ENCODE results near the gene ZNF385B.

ZNF385B gene

GRCh38 chr2:179558010-179558934, 303.1 kb downstream of the ZNF385B start:
- Histone ChIP-seq H3K79me2 (no peaks in the 10 kb centered on the region), H3K27ac (no peak overlapping the region), H3K9ac (no peak overlapping the region), H3K27me3 (ENCODE audit: control insufficient read depth, insufficient read depth, low read length) (no peaks in the 10 kb centered on the region), H3K36me3 (ENCODE audit: control insufficient read depth, insufficient read depth, low read length) (no peaks in the 10 kb centered on the region), H2AFZ (no peak overlapping the region), H3K4me1 (no peaks in the 10 kb centered on the region), H3K9me3 (ENCODE audit: control insufficient read depth, low read length) (no peaks in the 10 kb centered on the region), H3K4me3 (ENCODE audit: low read depth, low read length) (no peak overlapping the region), H3K4me2 (ENCODE audit: low read length) (no peak overlapping the region)
- TF ChIP-seq CTCF (IDR thresholded peaks at IDR 0.05): no peak

- Histone ChIP-seq H3K27me3 (ENCODE audit: control insufficient read depth, insufficient read depth, low read length) (no peaks in the 10 kb centered on the region), H3K36me3 (ENCODE audit: control insufficient read depth, insufficient read depth, low read length) (no peaks in the 10 kb centered on the region), H3K9me3 (ENCODE audit: control insufficient read depth, low read length) (no peaks in the 10 kb centered on the region), H3K9ac (no peak overlapping the region), H3K4me2 (ENCODE audit: low read length) (no peak overlapping the region), H3K4me1 (no peaks in the 10 kb centered on the region), H2AFZ (no peak overlapping the region), H3K27ac (no peak overlapping the region), H3K4me3 (ENCODE audit: low read depth, low read length) (no peak overlapping the region), H3K79me2 (no peaks in the 10 kb centered on the region)
- no peak for TF ChIP-seq CTCF (IDR thresholded peaks at IDR 0.05)
Measured at GRCh38 chr2:179556425-179556824, 305.0 kb downstream of the ZNF385B start.

DNA sequence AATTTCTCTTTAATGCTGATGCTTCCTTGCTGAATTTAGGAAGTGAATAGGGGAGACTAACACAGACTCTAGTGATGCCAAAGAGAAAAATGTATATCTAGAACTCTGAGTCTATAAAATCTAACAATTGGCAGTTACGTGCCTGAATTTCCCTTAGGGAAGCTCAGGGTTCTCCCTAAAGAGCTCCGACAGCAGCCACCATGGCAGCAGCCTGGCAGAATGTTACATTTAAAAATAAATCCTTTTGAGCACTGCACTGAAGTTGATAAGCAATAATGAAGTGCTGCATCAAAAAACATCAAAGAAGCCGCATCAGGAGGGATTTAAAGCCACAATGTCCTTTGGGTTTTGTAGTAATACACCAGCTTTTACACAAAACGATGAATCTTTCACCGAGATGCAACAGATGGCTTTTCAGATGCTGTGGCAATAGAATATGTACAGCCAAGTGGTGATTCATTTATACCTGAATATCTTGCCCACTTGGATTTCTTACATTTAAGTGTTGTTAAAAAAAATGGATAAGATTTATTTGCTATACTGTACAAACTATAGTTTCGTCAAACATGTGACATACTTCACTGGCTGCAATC, 305.6 kb downstream of the ZNF385B start:
- no peaks in the 10 kb centered on the region for H3K79me2 ChIP-seq
- H3K27ac ChIP-seq: no peak overlapping the region
- no peak for TF ChIP-seq CTCF (IDR thresholded peaks at IDR 0.05)
- H3K27me3 ChIP-seq (ENCODE audit: control insufficient read depth, insufficient read depth, low read length): no peaks in the 10 kb centered on the region
- H3K36me3 ChIP-seq (ENCODE audit: control insufficient read depth, insufficient read depth, low read length): no peaks in the 10 kb centered on the region
- no peak overlapping the region for H3K4me3 ChIP-seq (ENCODE audit: low read depth, low read length)
- H3K9ac ChIP-seq: no peak overlapping the region
- H3K9me3 ChIP-seq (ENCODE audit: control insufficient read depth, low read length): no peaks in the 10 kb centered on the region
- no peak overlapping the region for H3K4me2 ChIP-seq (ENCODE audit: low read length)
- no peak overlapping the region for H2AFZ ChIP-seq
- no peaks in the 10 kb centered on the region for H3K4me1 ChIP-seq

DNA sequence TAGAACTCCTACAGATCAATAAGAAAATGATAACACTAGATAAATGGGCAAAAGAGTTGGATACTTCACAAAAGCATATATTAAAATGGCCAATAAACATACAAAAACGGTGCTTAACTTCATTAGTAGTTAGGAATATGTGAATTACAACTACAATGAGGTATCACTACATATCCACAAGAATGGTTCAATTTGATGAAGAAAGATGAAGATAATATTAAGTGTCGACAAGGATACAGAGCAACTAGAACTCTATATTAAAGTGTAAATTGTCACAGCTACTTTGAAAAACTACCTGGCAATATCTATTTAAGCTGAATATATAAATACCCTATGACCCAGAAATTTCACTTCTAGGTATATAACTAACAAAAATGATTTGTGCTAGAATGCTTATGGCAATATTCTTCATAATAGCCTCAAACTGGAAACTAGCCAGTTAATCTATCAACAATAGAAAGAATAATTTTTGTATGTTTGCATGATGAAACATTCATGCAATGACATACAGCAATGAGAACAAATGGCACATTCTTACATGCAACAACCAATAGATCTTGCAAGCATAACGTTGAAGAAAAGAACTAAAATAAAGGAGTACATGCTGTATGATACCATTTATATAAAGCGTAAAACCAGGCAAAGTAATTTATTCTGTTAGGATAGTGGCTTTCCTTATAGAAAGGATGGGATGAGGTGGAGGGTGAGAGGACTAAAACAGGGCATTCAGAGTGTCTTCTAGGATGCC, 306.6 kb downstream of the ZNF385B start:
- H3K79me2 ChIP-seq: no peaks in the 10 kb centered on the region
- H3K4me1 ChIP-seq: no peaks in the 10 kb centered on the region
- H3K27me3 ChIP-seq (ENCODE audit: control insufficient read depth, insufficient read depth, low read length): no peaks in the 10 kb centered on the region
- no peak for TF ChIP-seq CTCF (IDR thresholded peaks at IDR 0.05)
- no peak overlapping the region for H3K4me2 ChIP-seq (ENCODE audit: low read length)
- H3K27ac ChIP-seq: no peak overlapping the region
- H2AFZ ChIP-seq: no peak overlapping the region
- no peak overlapping the region for H3K4me3 ChIP-seq (ENCODE audit: low read depth, low read length)
- H3K36me3 ChIP-seq (ENCODE audit: control insufficient read depth, insufficient read depth, low read length): no peaks in the 10 kb centered on the region
- H3K9me3 ChIP-seq (ENCODE audit: control insufficient read depth, low read length): no peaks in the 10 kb centered on the region
- H3K9ac ChIP-seq: no peak overlapping the region
